CD4-positive, alpha-beta T cell (primary cell): ENCODE measurements around the gene ASTN2. TPM values are rescaled to one million over a fixed set of nuclear protein-coding genes. Genes with fewer than 3 reads are reported as not detected.

Experiments
- ATAC-seq: fragments of 200-7000 bp; cut with Tn5 transposase; one replicate; pipeline ENCODE4 v1.10.0; 2022; ENCODE audit warnings: mild to moderate bottlenecking; ENCODE audit not compliant: poor library complexity
- CTCF ChIA-PET: fragments of 350-600 bp; sonication (Branson Sonifier 250); formaldehyde crosslinking; loops from one replicate; lab custom pipeline; 2021; ENCODE audit warnings: antibody characterized with exemption, inconsistent platforms; lab: Charles Lee
- POLR2A ChIA-PET: fragments of 350-600 bp; sonication (Branson Sonifier 250); formaldehyde crosslinking; loops from one replicate; lab custom pipeline; 2021; ENCODE audit warnings: antibody characterized with exemption, inconsistent platforms; lab: Charles Lee
- DNase-seq, 14 experiments: peaks; one replicate each; pipeline ENCODE4 v3.0.0-alpha.2; 2013 to 2020; ENCODE audit warnings: mixed read lengths in 2 of 14
- H3K27ac ChIP-seq, 2 donors: one replicate each; pipeline versions ENCODE4 v1.5.1 to v1.7.0; 2013; ENCODE audit warnings: low read length in 2 of 2, low read depth in 1 of 2, mild to moderate bottlenecking in 1 of 2
- H3K27me3 ChIP-seq, 2 experiments: 1 replicate in 1 of 2; 2 replicates in 1 of 2; pipeline versions ENCODE4 v1.6.1 to v1.7.0; 2013; ENCODE audit warnings: low read length in 2 of 2, control low read depth in 1 of 2, mild to moderate bottlenecking in 1 of 2, moderate library complexity in 1 of 2; ENCODE audit not compliant: insufficient read depth in 2 of 2, control insufficient read depth in 1 of 2
- H3K36me3 ChIP-seq: one replicate; pipeline ENCODE4 v1.6.1; 2013; ENCODE audit warnings: low read length, control low read depth; ENCODE audit not compliant: insufficient read depth
- H3K4me1 ChIP-seq: one replicate; pipeline ENCODE4 v1.6.1; 2013; ENCODE audit warnings: low read length, control low read depth; ENCODE audit not compliant: insufficient read depth
- H3K4me3 ChIP-seq: one replicate; pipeline ENCODE4 v1.5.1; 2013; ENCODE audit warnings: mild to moderate bottlenecking, low read length, moderate library complexity
- H3K9me3 ChIP-seq, 2 experiments: 1 replicate in 1 of 2; 2 replicates in 1 of 2; pipeline versions ENCODE4 v1.6.1 to v1.7.0; 2013; ENCODE audit warnings: low read length in 2 of 2, mild to moderate bottlenecking in 2 of 2, control low read depth in 1 of 2, moderate library complexity in 1 of 2; ENCODE audit not compliant: control insufficient read depth in 1 of 2, insufficient read depth in 1 of 2
- H3K27ac Mint-ChIP-seq: one replicate; pipeline ENCODE4 v1.8.0; 2020; ENCODE audit warnings: mixed read lengths
- H3K27me3 Mint-ChIP-seq: one replicate; pipeline ENCODE4 v1.8.0; 2021; ENCODE audit warnings: mixed read lengths
- H3K36me3 Mint-ChIP-seq: one replicate; pipeline ENCODE4 v1.8.0; 2021; ENCODE audit warnings: low read depth, mixed read lengths
- H3K4me1 Mint-ChIP-seq: one replicate; pipeline ENCODE4 v1.8.0; 2021; ENCODE audit warnings: low read depth, mixed read lengths
- H3K4me3 Mint-ChIP-seq: one replicate; pipeline ENCODE4 v1.8.0; 2020; ENCODE audit warnings: mild to moderate bottlenecking, mixed read lengths
- H3K9me3 Mint-ChIP-seq: one replicate; pipeline ENCODE4 v1.8.0; 2020; ENCODE audit warnings: mixed read lengths
- intact Hi-C, 2 experiments: fragments of 100-400 bp; cut with DNase I in 1 of 2; cut with micrococcal nuclease in 1 of 2; formaldehyde crosslinking; loops; one replicate each; pipeline versions ENCODE4 v1.15.1 to v1.9.0; 2023 to 2025; cut with DNase I, micrococcal nuclease
- total RNA-seq, 174 experiments: library from RNA in 2 of 174; stranded (reverse) in 2 of 174; gene quantifications; one replicate each; pipeline ENCODE4 v1.2.3 and lab custom pipeline; 2021 to 2026
- TF ChIP-seq, protein P1 (sequence below): fragments of 200-600 bp; IDR thresholded peaks from one replicate; pipeline ENCODE4 v1.8.0; 2022; ENCODE audit warnings: antibody characterized with exemption, mild to moderate bottlenecking

ASTN2 gene
- total RNA-seq, 2 experiments from 2014 or later: 2.3 to 2.4 TPM

DNA sequence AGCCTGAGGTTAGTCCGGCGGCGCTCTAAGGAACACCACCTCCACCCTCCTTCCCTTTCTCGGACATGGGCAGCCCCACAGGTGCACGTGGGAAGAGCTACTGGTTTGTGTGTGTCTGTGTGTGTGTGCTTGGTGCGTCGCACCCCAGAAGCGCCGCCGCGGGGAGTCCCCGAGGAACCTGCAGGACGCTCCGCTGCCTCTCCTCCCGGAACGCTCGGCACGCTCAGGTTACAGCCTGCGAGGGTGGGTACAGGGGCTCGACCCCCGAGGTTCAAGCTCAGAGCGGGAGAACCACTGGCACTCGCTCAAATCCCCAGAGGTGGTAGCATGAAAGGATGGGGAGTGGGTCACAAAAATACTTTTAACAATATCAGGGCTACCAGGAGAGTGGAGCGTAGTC lies 2.0 kb downstream of the ASTN2 start:
- no peak overlapping the region for H3K27ac Mint-ChIP-seq
- no peaks in the 10 kb centered on the region for H3K36me3 ChIP-seq
- H3K27me3 Mint-ChIP-seq: peaks cover 50% of the 10 kb centered on the region
- H3K4me3 Mint-ChIP-seq: no peak overlapping the region
- intact Hi-C loops: no loop called here
- peaks cover 36 to 47% of the 10 kb centered on the region in 2 experiments for H3K27me3 ChIP-seq
- H3K27ac ChIP-seq: no peak overlapping the region
- H3K9me3 Mint-ChIP-seq: peaks cover 3% of the 10 kb centered on the region
- H3K9me3 ChIP-seq: peaks cover 0 to 34% of the 10 kb centered on the region in 2 experiments
- ATAC-seq (no peak), DNase-seq (no peak)
- H3K4me1 Mint-ChIP-seq: no peaks in the 10 kb centered on the region
- POLR2A ChIA-PET: no interaction called here
- CTCF ChIA-PET: no interaction called here
- H3K4me3 ChIP-seq: no peak overlapping the region
- no peaks in the 10 kb centered on the region for H3K36me3 Mint-ChIP-seq
- TF ChIP-seq, protein P1, sequence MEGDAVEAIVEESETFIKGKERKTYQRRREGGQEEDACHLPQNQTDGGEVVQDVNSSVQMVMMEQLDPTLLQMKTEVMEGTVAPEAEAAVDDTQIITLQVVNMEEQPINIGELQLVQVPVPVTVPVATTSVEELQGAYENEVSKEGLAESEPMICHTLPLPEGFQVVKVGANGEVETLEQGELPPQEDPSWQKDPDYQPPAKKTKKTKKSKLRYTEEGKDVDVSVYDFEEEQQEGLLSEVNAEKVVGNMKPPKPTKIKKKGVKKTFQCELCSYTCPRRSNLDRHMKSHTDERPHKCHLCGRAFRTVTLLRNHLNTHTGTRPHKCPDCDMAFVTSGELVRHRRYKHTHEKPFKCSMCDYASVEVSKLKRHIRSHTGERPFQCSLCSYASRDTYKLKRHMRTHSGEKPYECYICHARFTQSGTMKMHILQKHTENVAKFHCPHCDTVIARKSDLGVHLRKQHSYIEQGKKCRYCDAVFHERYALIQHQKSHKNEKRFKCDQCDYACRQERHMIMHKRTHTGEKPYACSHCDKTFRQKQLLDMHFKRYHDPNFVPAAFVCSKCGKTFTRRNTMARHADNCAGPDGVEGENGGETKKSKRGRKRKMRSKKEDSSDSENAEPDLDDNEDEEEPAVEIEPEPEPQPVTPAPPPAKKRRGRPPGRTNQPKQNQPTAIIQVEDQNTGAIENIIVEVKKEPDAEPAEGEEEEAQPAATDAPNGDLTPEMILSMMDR: no peak
- H3K4me1 ChIP-seq: no peaks in the 10 kb centered on the region

DNA sequence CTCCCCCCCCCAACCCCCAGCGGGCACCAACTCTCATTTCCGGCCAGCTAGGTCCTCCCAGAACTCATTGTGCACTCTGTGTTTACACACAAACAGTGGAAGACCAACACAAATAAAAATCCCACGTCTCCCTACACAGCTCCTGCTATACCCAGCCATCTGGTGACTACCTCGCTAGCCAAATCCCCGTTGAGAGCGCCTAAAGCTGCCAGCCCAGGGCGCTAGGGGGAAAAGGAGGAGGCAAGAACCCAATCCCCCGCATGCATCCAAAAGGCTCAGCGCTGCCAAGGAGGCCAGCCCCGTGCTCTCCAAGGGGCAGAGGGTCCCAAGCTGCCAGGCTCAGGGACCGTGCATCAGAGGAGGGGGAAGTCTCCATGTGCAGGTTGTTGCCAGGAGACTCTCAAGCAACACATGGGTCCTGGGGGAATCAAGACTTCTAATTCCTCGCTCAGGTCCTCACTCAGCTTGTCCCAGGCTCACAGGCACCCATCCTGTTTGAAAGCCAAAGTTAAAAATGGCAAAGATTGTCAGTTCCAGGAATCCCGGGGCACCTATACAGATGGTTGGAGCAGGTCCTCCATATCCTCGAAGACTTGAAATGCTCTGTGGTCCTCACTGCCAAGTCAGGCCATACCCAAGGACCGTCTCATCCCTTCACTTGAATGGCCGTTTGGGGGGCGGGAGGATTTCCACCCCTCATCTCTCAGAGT lies 2.7 kb downstream of the ASTN2 start:
- Mint-ChIP-seq H3K9me3 (peaks cover 3% of the 10 kb centered on the region), H3K27ac (no peak overlapping the region), H3K4me3 (no peak overlapping the region), H3K27me3 (peaks cover 53% of the 10 kb centered on the region), H3K36me3 (no peaks in the 10 kb centered on the region), H3K4me1 (no peaks in the 10 kb centered on the region)
- intact Hi-C loops: no loop called here
- H3K27ac ChIP-seq: no peak overlapping the region
- DNase-seq (no peak), ATAC-seq (no peak)
- ChIA-PET POLR2A (no interaction called here), CTCF (no interaction called here)
- H3K4me1 ChIP-seq: no peaks in the 10 kb centered on the region
- H3K4me3 ChIP-seq: no peak overlapping the region
- no peaks in the 10 kb centered on the region for H3K36me3 ChIP-seq
- peaks cover 0 to 34% of the 10 kb centered on the region in 2 experiments for H3K9me3 ChIP-seq
- peaks cover 36 to 45% of the 10 kb centered on the region in 2 experiments for H3K27me3 ChIP-seq
- TF ChIP-seq, protein P1: no peak

GRCh38 chr9:117411547-117411946 lies 3.3 kb downstream of the ASTN2 start:
- ATAC-seq: no peak
- H3K27ac Mint-ChIP-seq: no peak overlapping the region
- H3K9me3 Mint-ChIP-seq: peaks cover 3% of the 10 kb centered on the region
- ChIA-PET POLR2A (no interaction called here), CTCF (no interaction called here)
- H3K4me1 Mint-ChIP-seq: no peaks in the 10 kb centered on the region
- Histone ChIP-seq H3K4me1 (no peaks in the 10 kb centered on the region), H3K36me3 (no peaks in the 10 kb centered on the region), H3K27ac (no peak overlapping the region), H3K4me3 (no peak overlapping the region), H3K27me3 (peaks cover 33 to 39% of the 10 kb centered on the region in 2 experiments), H3K9me3 (peaks cover 0 to 34% of the 10 kb centered on the region in 2 experiments)
- H3K36me3 Mint-ChIP-seq: no peaks in the 10 kb centered on the region
- intact Hi-C loops: no loop called here
- H3K4me3 Mint-ChIP-seq: no peak overlapping the region
- no peak for DNase-seq
- TF ChIP-seq, protein P1: no peak
- peaks cover 58% of the 10 kb centered on the region for H3K27me3 Mint-ChIP-seq
